WTC11 (cell line): Measurements from ENCODE around the gene KRT4.

Experiments
- ATF2 ChIP-seq: sonication (generic); formaldehyde crosslinking; IDR thresholded peaks from 2 replicates; pipeline ENCODE4 v1.8.1; 2022; ENCODE audit warnings: low read depth, missing genetic modification reagents, borderline replicate concordance
- CREB1 ChIP-seq: sonication (generic); formaldehyde crosslinking; IDR thresholded peaks from 2 replicates; pipeline ENCODE4 v1.8.0; 2023; ENCODE audit warnings: mild to moderate bottlenecking, missing genetic modification reagents
- FOXK1 ChIP-seq: sonication (generic); formaldehyde crosslinking; IDR thresholded peaks from 2 replicates; pipeline ENCODE4 v1.8.0; 2022; ENCODE audit warnings: mild to moderate bottlenecking, moderate library complexity, missing genetic modification reagents
- GABPB1 ChIP-seq: sonication (generic); formaldehyde crosslinking; IDR thresholded peaks from 2 replicates; pipeline ENCODE4 v1.8.1; 2023; ENCODE audit warnings: mild to moderate bottlenecking, missing genetic modification reagents
- GTF2I ChIP-seq: fragments of 250-450 bp; sonication (Bioruptor Pico); conservative IDR thresholded peaks from 2 replicates; pipeline ENCODE4 v1.4.0; 2021; ENCODE audit warnings: mild to moderate bottlenecking
- HMGA2 ChIP-seq: fragments of 250-450 bp; sonication (Bioruptor Pico); IDR thresholded peaks from 2 replicates; pipeline ENCODE4 v1.4.0; 2021; ENCODE audit warnings: mild to moderate bottlenecking, moderate library complexity
- NR2C2 ChIP-seq: sonication (generic); formaldehyde crosslinking; IDR thresholded peaks from 2 replicates; pipeline ENCODE4 v1.8.0; 2022; ENCODE audit warnings: mild to moderate bottlenecking, missing genetic modification reagents
- TF ChIP-seq, protein P1 (sequence below): fragments of 200-600 bp; IDR thresholded peaks from 2 replicates; pipeline ENCODE4 v1.8.0; 2022; ENCODE audit warnings: antibody characterized with exemption
- TF ChIP-seq, protein P2 (sequence below): sonication (generic); formaldehyde crosslinking; IDR thresholded peaks from 2 replicates; pipeline ENCODE4 v1.8.1; 2022; ENCODE audit warnings: mild to moderate bottlenecking, missing genetic modification reagents, moderate library complexity, borderline replicate concordance
- TF ChIP-seq, protein P3 (sequence below): sonication (generic); formaldehyde crosslinking; IDR thresholded peaks from 2 replicates; pipeline ENCODE4 v1.8.1; 2023; ENCODE audit warnings: mild to moderate bottlenecking, missing genetic modification reagents, moderate library complexity

- TF ChIP-seq GABPB1 (CRISPR knock-in tag) (no peak), FOXK1 (CRISPR knock-in tag) (no peak), CREB1 (CRISPR knock-in tag) (no peak), NR2C2 (CRISPR knock-in tag) (no peak), HMGA2 (no peak), ATF2 (CRISPR knock-in tag) (no peak), GTF2I (CRISPR knock-in tag) (no peak)
- TF ChIP-seq, protein P1, sequence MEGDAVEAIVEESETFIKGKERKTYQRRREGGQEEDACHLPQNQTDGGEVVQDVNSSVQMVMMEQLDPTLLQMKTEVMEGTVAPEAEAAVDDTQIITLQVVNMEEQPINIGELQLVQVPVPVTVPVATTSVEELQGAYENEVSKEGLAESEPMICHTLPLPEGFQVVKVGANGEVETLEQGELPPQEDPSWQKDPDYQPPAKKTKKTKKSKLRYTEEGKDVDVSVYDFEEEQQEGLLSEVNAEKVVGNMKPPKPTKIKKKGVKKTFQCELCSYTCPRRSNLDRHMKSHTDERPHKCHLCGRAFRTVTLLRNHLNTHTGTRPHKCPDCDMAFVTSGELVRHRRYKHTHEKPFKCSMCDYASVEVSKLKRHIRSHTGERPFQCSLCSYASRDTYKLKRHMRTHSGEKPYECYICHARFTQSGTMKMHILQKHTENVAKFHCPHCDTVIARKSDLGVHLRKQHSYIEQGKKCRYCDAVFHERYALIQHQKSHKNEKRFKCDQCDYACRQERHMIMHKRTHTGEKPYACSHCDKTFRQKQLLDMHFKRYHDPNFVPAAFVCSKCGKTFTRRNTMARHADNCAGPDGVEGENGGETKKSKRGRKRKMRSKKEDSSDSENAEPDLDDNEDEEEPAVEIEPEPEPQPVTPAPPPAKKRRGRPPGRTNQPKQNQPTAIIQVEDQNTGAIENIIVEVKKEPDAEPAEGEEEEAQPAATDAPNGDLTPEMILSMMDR, result no peak
- TF ChIP-seq, protein P2, sequence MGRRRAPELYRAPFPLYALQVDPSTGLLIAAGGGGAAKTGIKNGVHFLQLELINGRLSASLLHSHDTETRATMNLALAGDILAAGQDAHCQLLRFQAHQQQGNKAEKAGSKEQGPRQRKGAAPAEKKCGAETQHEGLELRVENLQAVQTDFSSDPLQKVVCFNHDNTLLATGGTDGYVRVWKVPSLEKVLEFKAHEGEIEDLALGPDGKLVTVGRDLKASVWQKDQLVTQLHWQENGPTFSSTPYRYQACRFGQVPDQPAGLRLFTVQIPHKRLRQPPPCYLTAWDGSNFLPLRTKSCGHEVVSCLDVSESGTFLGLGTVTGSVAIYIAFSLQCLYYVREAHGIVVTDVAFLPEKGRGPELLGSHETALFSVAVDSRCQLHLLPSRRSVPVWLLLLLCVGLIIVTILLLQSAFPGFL, result no peak
- TF ChIP-seq, protein P3, sequence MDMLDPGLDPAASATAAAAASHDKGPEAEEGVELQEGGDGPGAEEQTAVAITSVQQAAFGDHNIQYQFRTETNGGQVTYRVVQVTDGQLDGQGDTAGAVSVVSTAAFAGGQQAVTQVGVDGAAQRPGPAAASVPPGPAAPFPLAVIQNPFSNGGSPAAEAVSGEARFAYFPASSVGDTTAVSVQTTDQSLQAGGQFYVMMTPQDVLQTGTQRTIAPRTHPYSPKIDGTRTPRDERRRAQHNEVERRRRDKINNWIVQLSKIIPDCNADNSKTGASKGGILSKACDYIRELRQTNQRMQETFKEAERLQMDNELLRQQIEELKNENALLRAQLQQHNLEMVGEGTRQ, result no peak
Observed at GRCh38 chr12:52833922-52834726, 20.2 kb upstream of the KRT4 start, which contains the start of gene KRT79.
